BJ (cell line): ENCODE measurements around the gene MYOM1. TPM values are rescaled to one million over a fixed set of nuclear protein-coding genes. Genes with fewer than 3 reads are reported as not detected.

Source experiments
- CTCF ChIA-PET: fragments of 350-600 bp; formaldehyde crosslinking; extraction: SDS; loops from one replicate; lab custom pipeline; 2021; ENCODE audit warnings: antibody characterized with exemption, inconsistent platforms; lab: Yijun Ruan, JAX
- POLR2A ChIA-PET: fragments of 300-600 bp; sonication (Branson Sonifier 250); formaldehyde crosslinking; extraction: SDS; loops from one replicate; lab custom pipeline; 2021; ENCODE audit warnings: antibody characterized with exemption; lab: Charles Lee
- DNase-seq: peaks from one replicate; pipeline ENCODE4 v3.0.0-alpha.2; 2011; ENCODE audit warnings: low read depth
- H3K27me3 ChIP-seq: 2 replicates; pipeline ENCODE4 v1.6.0; 2011; ENCODE audit warnings: low read length; ENCODE audit not compliant: control insufficient read depth, insufficient read depth
- H3K36me3 ChIP-seq: 2 replicates; pipeline ENCODE4 v1.5.1; 2011; ENCODE audit warnings: low read length; ENCODE audit not compliant: control insufficient read depth, insufficient read depth
- H3K4me3 ChIP-seq: 2 replicates; pipeline ENCODE4 v1.5.1; 2011; ENCODE audit warnings: low read depth, mild to moderate bottlenecking, control low read depth, low read length
- polyA plus RNA-seq: library from polyadenylated mRNA; depleted of rRNA; stranded (reverse); fragments of >200 nt; gene quantifications from 2 replicates; pipeline ENCODE4 v1.2.3, GENCODE V29; 2011
- TF ChIP-seq, protein P1 (sequence below): IDR thresholded peaks from 2 replicates; pipeline ENCODE4 v1.5.1; 2011; ENCODE audit warnings: low read depth, mild to moderate bottlenecking, control low read depth, inconsistent platforms, low read length, moderate library complexity; ENCODE audit not compliant: insufficient read depth

The MYOM1 gene
- polyA plus RNA-seq, 1 experiment = 0.48 TPM

DNA sequence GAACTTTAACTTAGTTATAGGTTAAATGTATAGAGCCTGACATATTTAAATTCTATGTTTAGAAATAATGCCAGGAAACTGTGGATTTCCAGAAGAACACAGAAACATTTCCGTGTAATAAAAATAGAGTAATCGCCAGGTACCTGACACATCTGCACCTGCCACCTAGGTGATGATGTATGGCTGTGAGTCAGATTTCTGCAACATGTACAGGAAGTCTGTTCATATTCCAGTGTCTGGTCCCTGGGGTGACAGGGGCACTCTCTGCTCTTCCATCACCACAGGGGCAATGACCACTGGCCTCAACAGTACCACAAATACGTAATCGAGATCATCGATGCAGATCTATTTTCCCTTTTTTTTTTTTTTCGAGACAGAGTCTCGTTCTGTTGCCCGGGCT is 105.7 kb downstream of the MYOM1 start:
- TF ChIP-seq, protein P1, sequence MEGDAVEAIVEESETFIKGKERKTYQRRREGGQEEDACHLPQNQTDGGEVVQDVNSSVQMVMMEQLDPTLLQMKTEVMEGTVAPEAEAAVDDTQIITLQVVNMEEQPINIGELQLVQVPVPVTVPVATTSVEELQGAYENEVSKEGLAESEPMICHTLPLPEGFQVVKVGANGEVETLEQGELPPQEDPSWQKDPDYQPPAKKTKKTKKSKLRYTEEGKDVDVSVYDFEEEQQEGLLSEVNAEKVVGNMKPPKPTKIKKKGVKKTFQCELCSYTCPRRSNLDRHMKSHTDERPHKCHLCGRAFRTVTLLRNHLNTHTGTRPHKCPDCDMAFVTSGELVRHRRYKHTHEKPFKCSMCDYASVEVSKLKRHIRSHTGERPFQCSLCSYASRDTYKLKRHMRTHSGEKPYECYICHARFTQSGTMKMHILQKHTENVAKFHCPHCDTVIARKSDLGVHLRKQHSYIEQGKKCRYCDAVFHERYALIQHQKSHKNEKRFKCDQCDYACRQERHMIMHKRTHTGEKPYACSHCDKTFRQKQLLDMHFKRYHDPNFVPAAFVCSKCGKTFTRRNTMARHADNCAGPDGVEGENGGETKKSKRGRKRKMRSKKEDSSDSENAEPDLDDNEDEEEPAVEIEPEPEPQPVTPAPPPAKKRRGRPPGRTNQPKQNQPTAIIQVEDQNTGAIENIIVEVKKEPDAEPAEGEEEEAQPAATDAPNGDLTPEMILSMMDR = no peak
- ChIA-PET POLR2A (no interaction called here), CTCF (interaction anchor here (2.0 to 2.6 kb wide), 2 partner anchors 15 to 38 kb away, joined by 5 to 11 read pairs; no protein-coding TSS in a partner anchor)
- H3K36me3 ChIP-seq = no peaks in the 10 kb centered on the region
- no peaks in the 10 kb centered on the region for H3K27me3 ChIP-seq
- H3K4me3 ChIP-seq = no peak overlapping the region
- no peak for DNase-seq

DNA sequence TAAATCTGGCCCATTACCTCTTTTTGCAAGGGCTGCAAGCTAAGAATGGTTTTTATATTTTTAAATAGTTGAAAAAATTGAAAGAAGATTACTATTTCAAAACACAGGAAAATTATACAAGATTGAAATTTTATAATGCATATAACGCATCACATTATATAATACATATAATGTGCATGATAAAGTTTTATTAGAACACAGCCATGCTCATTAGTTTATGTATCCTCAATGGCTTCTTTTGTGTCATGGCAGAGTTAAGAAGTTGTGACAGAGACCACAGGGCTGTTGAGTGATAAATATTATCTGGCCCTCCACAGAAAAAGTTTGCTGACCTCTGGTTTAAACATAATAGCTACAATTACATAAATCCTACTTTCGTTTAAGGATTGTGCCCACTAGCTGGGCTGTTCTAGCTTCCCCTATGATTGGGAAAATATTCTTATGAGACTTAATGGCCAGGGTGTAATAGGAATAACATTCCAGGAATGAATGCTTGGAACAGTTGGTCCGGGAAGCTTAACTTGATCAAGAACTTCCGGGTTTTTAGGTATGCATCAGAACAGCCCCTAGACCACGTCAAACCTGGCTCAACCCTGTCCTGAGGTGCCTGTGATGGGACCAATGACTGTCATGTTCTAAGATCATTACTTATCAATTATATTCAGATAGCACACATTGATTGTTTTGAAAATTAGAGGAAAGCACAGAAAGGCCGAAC is 108.1 kb downstream of the MYOM1 start:
- CTCF ChIA-PET = interaction anchor here (2.6 kb wide), 1 partner anchor 17 kb away, joined by 11 read pairs; no protein-coding TSS in a partner anchor

DNA sequence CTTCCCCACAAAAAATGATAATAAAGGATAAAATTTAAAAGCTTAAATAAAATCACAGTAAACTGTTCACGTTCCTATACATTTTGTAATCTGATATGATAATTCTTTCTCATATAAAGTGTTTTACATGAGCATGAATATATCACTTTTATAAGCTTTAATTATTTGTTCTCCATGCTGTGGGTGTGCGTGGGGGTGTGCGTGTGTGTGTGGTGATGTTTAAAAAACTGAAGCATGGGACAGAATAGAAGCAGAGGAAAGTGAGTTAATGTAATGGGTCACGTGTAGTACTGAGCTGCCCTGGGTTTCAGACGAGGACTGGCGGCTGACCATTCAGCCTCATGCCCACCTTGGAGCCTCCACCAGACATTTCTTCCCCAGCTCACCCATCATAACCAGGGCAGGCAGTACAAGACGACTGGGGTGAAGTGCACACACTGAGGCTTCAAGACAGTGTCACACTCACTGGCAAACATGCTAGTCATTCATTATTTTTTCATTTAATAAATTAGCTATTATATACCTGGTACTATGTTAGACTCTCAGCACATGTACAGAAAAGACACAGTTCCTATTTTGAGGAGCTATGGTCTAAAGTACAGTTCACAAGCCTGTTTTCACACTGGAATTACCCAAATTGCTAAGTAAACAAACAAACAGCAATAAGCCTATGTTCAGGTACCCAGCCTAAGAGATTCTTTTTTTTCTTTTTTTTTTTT is 109.6 kb downstream of the MYOM1 start:
- no peak for DNase-seq
- CTCF ChIA-PET = interaction anchor here (0.6 to 1.8 kb wide), 2 partner anchors 19 to 37 kb away, joined by 3 to 10 read pairs; no protein-coding TSS in a partner anchor
- Histone ChIP-seq H3K36me3 (no peaks in the 10 kb centered on the region), H3K27me3 (no peaks in the 10 kb centered on the region), H3K4me3 (no peak overlapping the region)
- TF ChIP-seq, protein P1 = no peak
- POLR2A ChIA-PET = no interaction called here

More for the DNA sequence above, 108.1 kb downstream of the MYOM1 start:
- no peak overlapping the region for H3K4me3 ChIP-seq
- H3K27me3 ChIP-seq = no peaks in the 10 kb centered on the region
- no peaks in the 10 kb centered on the region for H3K36me3 ChIP-seq
- POLR2A ChIA-PET = no interaction called here
- DNase-seq = no peak
- TF ChIP-seq, protein P1 = no peak

DNA sequence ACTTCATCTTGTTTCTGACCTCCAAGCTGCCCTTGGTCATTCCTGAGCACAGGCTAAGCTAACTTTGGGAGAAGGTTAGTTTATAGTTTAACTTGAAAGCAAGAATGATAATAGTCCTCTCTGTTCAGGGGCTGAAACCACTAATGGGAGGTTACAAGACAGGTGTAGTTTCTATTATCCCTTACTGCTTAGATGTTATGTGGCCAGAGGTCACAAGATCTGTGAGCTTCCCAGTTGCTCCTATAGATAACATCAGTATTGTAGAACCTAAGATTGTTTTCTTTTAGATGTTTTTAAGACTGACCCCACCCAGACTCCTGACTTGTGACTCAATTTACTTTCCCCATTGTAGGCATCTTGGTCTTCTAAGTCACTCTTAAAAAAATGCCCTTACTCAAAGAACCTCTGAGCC is 112.0 kb downstream of the MYOM1 start:
- Histone ChIP-seq H3K27me3 (no peaks in the 10 kb centered on the region), H3K4me3 (no peak overlapping the region), H3K36me3 (no peaks in the 10 kb centered on the region)
- TF ChIP-seq, protein P1 = no peak
- POLR2A ChIA-PET = no interaction called here
- CTCF ChIA-PET = interaction anchor here (1.1 to 1.2 kb wide), 2 partner anchors 21 to 174 kb away, joined by 3 to 4 read pairs; no protein-coding TSS in a partner anchor
- no peak for DNase-seq
